ENCODE data around the gene RASAL2.
A peak's percentile ranks its signal among the peaks of the same experiment; 100 is the strongest.
"Not testable (repeated sequence)": the region's sequence is repeated elsewhere in the genome, so short reads cannot be mapped to it uniquely, and the experiment has no call there.

Gene RASAL2

GRCh38 chr1:178367151-178367550 lies 273.2 kb downstream of the RASAL2 start:
- Histone ChIP-seq H3K4me1 (ENCODE audit: insufficient read depth, low read length) (peaks cover 15% of the 10 kb centered on the region), H3K9ac (ENCODE audit: low read depth, low read length) (no peak overlapping the region), H3K9me3 (ENCODE audit: insufficient read depth, low read depth, low read length) (no peaks in the 10 kb centered on the region), H3K36me3 (ENCODE audit: insufficient read depth, low read length) (no peaks in the 10 kb centered on the region), H3K27me3 (ENCODE audit: insufficient read depth, low read length) (no peaks in the 10 kb centered on the region), H3K4me3 (ENCODE audit: low read length) (no peak overlapping the region), H3K27ac (ENCODE audit: low read depth, low read length) (no peak overlapping the region)

DNA sequence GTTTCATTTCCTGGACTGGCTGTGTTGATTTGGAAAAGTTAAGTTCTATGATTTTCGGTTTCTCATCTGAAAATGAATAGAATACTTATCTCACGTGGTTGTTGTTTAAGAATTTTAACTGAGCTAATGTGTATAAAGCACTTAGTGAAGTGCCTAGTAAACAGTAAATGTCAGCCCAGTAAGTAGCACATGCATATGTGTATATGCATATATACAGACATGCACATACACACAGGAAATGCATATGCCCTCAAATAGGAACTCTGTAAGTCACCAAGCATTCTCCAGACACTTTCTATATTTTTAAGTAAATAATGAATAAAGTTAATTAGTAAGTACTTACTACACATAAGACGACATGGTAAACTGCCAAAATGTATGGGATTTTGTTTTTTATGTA lies 274.3 kb downstream of the RASAL2 start:
- H3K9me3 ChIP-seq (ENCODE audit: insufficient read depth, low read depth, low read length), result no peaks in the 10 kb centered on the region
- no peak overlapping the region for H3K9ac ChIP-seq (ENCODE audit: low read depth, low read length)
- no peaks in the 10 kb centered on the region for H3K36me3 ChIP-seq (ENCODE audit: insufficient read depth, low read length)
- H3K4me1 ChIP-seq (ENCODE audit: insufficient read depth, low read length), result peaks cover 23% of the 10 kb centered on the region
- no peak overlapping the region for H3K4me3 ChIP-seq (ENCODE audit: low read length)
- WGBS, result 99% methylated on average over 2 of the region's 3 CpGs
- no peak overlapping the region for H3K27ac ChIP-seq (ENCODE audit: low read depth, low read length)
- no peaks in the 10 kb centered on the region for H3K27me3 ChIP-seq (ENCODE audit: insufficient read depth, low read length)

DNA sequence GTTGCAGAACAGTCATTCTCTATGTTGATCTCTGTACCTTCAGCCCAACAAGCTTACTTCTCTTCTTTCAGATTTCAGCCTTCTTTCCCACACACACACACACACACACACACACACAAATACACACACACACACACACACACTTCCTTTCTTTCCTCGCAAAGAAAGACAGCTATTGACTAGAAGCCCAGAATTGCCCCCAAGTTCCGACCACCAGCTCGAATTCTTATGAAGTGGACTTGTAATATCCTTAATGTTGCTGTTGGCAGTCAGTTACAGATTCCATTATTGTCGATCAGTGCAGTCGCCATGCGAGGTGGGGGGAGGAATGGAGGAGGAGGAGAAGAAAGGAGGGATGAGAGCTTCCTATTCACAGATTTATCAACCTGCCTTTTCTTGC lies 277.3 kb downstream of the RASAL2 start:
- 31% methylated on average over 6 of the region's 6 CpGs for whole genome bisulfite sequencing
- Histone ChIP-seq H3K9me3 (ENCODE audit: insufficient read depth, low read depth, low read length) (no peaks in the 10 kb centered on the region), H3K9ac (ENCODE audit: low read depth, low read length) (no peak overlapping the region), H3K36me3 (ENCODE audit: insufficient read depth, low read length) (no peaks in the 10 kb centered on the region), H3K27ac (ENCODE audit: low read depth, low read length) (no peak overlapping the region), H3K4me1 (ENCODE audit: insufficient read depth, low read length) (peaks cover 50% of the 10 kb centered on the region), H3K27me3 (ENCODE audit: insufficient read depth, low read length) (no peaks in the 10 kb centered on the region), H3K4me3 (ENCODE audit: low read length) (peak overlapping the region; percentile 39; the same call in 1 of the 2 replicates)

GRCh38 chr1:178371933-178372388 lies 278.1 kb downstream of the RASAL2 start:
- H3K4me1 ChIP-seq (ENCODE audit: insufficient read depth, low read length), result peaks cover 50% of the 10 kb centered on the region
- peak overlapping the region; percentile 39; the same call in 1 of the 2 replicates for H3K4me3 ChIP-seq (ENCODE audit: low read length)
- H3K27me3 ChIP-seq (ENCODE audit: insufficient read depth, low read length), result no peaks in the 10 kb centered on the region
- 0% methylated on average over 1 of the region's 4 CpGs for WGBS
- no peaks in the 10 kb centered on the region for H3K36me3 ChIP-seq (ENCODE audit: insufficient read depth, low read length)
- no peaks in the 10 kb centered on the region for H3K9me3 ChIP-seq (ENCODE audit: insufficient read depth, low read depth, low read length)
- no peak overlapping the region for H3K27ac ChIP-seq (ENCODE audit: low read depth, low read length)
- no peak overlapping the region for H3K9ac ChIP-seq (ENCODE audit: low read depth, low read length)

GRCh38 chr1:178374016-178374415 lies 280.1 kb downstream of the RASAL2 start:
- H3K27ac ChIP-seq (ENCODE audit: low read depth, low read length), result no peak overlapping the region
- no peaks in the 10 kb centered on the region for H3K27me3 ChIP-seq (ENCODE audit: insufficient read depth, low read length)
- H3K4me1 ChIP-seq (ENCODE audit: insufficient read depth, low read length), result peaks cover 50% of the 10 kb centered on the region
- no peak overlapping the region for H3K4me3 ChIP-seq (ENCODE audit: low read length)
- 77% methylated on average over 1 of the region's 1 CpG for WGBS
- H3K9ac ChIP-seq (ENCODE audit: low read depth, low read length), result no peak overlapping the region
- H3K36me3 ChIP-seq (ENCODE audit: insufficient read depth, low read length), result no peaks in the 10 kb centered on the region
- no peaks in the 10 kb centered on the region for H3K9me3 ChIP-seq (ENCODE audit: insufficient read depth, low read depth, low read length)

- no peaks in the 10 kb centered on the region for H3K27me3 ChIP-seq (ENCODE audit: insufficient read depth, low read length)
- no peak overlapping the region for H3K27ac ChIP-seq (ENCODE audit: low read depth, low read length)
- no peaks in the 10 kb centered on the region for H3K36me3 ChIP-seq (ENCODE audit: insufficient read depth, low read length)
- no peak overlapping the region for H3K4me3 ChIP-seq (ENCODE audit: low read length)
- 69% methylated on average over 2 of the region's 2 CpGs for WGBS
- H3K9ac ChIP-seq (ENCODE audit: low read depth, low read length), result no peak overlapping the region
- peaks cover 45% of the 10 kb centered on the region for H3K4me1 ChIP-seq (ENCODE audit: insufficient read depth, low read length)
- H3K9me3 ChIP-seq (ENCODE audit: insufficient read depth, low read depth, low read length), result no peaks in the 10 kb centered on the region
Measured at GRCh38 chr1:178376008-178376407, 282.1 kb downstream of the RASAL2 start.

DNA sequence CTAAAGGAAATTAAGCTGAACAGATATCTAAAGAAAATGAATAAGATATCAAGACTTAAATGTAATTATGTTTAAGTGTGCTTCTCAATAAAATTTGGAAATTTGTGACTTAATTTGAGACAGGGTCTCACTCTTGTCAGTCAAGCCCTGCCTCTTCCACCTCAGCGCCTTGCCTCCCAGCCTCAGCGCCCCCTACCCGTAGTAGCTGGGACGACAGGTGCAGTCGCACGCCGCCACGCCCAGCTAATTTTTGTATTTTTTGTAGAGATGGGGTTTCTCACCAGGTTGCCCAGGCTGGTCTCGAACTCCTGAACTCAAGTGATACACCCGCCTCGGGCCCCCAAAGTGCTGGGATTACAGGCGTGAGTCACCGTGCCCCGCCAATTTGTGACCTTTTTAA lies 285.9 kb downstream of the RASAL2 start:
- WGBS, result 61% methylated on average over 14 of the region's 14 CpGs
- no peaks in the 10 kb centered on the region for H3K36me3 ChIP-seq (ENCODE audit: insufficient read depth, low read length)
- no peaks in the 10 kb centered on the region for H3K27me3 ChIP-seq (ENCODE audit: insufficient read depth, low read length)
- H3K4me1 ChIP-seq (ENCODE audit: insufficient read depth, low read length), result peaks cover 11% of the 10 kb centered on the region
- no peaks in the 10 kb centered on the region for H3K9me3 ChIP-seq (ENCODE audit: insufficient read depth, low read depth, low read length)
- no peak overlapping the region for H3K4me3 ChIP-seq (ENCODE audit: low read length)
- no peak overlapping the region for H3K9ac ChIP-seq (ENCODE audit: low read depth, low read length)
- no peak overlapping the region for H3K27ac ChIP-seq (ENCODE audit: low read depth, low read length)

- no peaks in the 10 kb centered on the region for H3K27me3 ChIP-seq (ENCODE audit: insufficient read depth, low read length)
Measured at GRCh38 chr1:178382372-178382771, 288.5 kb downstream of the RASAL2 start.

DNA sequence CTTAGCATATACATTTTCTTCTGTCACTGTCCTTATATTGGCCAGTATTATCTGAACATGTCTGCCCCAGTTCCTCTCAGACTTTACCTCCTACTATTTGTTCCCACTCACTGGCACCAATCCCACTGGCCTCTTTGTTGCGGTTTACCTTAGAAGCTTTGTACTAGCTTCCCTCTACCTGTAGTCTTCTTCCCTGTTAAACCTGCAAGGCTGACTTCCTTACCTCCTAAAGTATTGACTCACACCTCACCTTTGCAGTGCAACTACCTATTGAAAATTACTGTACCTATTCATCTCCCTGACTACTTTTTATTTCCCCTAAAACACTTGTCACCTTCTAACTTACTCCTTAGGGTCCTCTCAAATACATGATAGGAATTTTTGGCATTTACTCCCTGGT lies 291.8 kb downstream of the RASAL2 start:
- no peaks in the 10 kb centered on the region for H3K36me3 ChIP-seq (ENCODE audit: insufficient read depth, low read length)
- H3K27me3 ChIP-seq (ENCODE audit: insufficient read depth, low read length), result no peaks in the 10 kb centered on the region
- H3K27ac ChIP-seq (ENCODE audit: low read depth, low read length), result no peak overlapping the region
- WGBS, result 92% methylated on average over 1 of the region's 1 CpG
- H3K4me1 ChIP-seq (ENCODE audit: insufficient read depth, low read length), result peaks cover 6% of the 10 kb centered on the region
- H3K9ac ChIP-seq (ENCODE audit: low read depth, low read length), result no peak overlapping the region
- no peak overlapping the region for H3K4me3 ChIP-seq (ENCODE audit: low read length)
- no peaks in the 10 kb centered on the region for H3K9me3 ChIP-seq (ENCODE audit: insufficient read depth, low read depth, low read length)

More at GRCh38 chr1:178382372-178382771, 288.5 kb downstream of the RASAL2 start:
- Histone ChIP-seq H3K36me3 (ENCODE audit: insufficient read depth, low read length) (no peaks in the 10 kb centered on the region), H3K9me3 (ENCODE audit: insufficient read depth, low read depth, low read length) (no peaks in the 10 kb centered on the region), H3K27ac (ENCODE audit: low read depth, low read length) (no peak overlapping the region), H3K4me3 (ENCODE audit: low read length) (no peak overlapping the region), H3K4me1 (ENCODE audit: insufficient read depth, low read length) (no peaks in the 10 kb centered on the region; the same call in 1 of the 2 replicates), H3K9ac (ENCODE audit: low read depth, low read length) (no peak overlapping the region)
- WGBS, result 100% methylated on average over 1 of the region's 1 CpG

- no peak overlapping the region for H3K4me3 ChIP-seq (ENCODE audit: low read length)
- no peak overlapping the region for H3K9ac ChIP-seq (ENCODE audit: low read depth, low read length)
- H3K9me3 ChIP-seq (ENCODE audit: insufficient read depth, low read depth, low read length), result no peaks in the 10 kb centered on the region
- H3K36me3 ChIP-seq (ENCODE audit: insufficient read depth, low read length), result no peaks in the 10 kb centered on the region
- H3K27ac ChIP-seq (ENCODE audit: low read depth, low read length), result no peak overlapping the region
- WGBS, result 75% methylated on average over 6 of the region's 6 CpGs
- H3K27me3 ChIP-seq (ENCODE audit: insufficient read depth, low read length), result no peaks in the 10 kb centered on the region
- peaks cover 6% of the 10 kb centered on the region; the same call in 1 of the 2 replicates for H3K4me1 ChIP-seq (ENCODE audit: insufficient read depth, low read length)
Measured at GRCh38 chr1:178388418-178389145, 294.7 kb downstream of the RASAL2 start.

- H3K4me3 ChIP-seq (ENCODE audit: low read length), result no peak overlapping the region
- H3K27me3 ChIP-seq (ENCODE audit: insufficient read depth, low read length), result no peaks in the 10 kb centered on the region
- H3K9ac ChIP-seq (ENCODE audit: low read depth, low read length), result no peak overlapping the region
- no peaks in the 10 kb centered on the region for H3K36me3 ChIP-seq (ENCODE audit: insufficient read depth, low read length)
- no peak overlapping the region for H3K27ac ChIP-seq (ENCODE audit: low read depth, low read length)
- peaks cover 6% of the 10 kb centered on the region; the same call in 1 of the 2 replicates for H3K4me1 ChIP-seq (ENCODE audit: insufficient read depth, low read length)
- no peaks in the 10 kb centered on the region for H3K9me3 ChIP-seq (ENCODE audit: insufficient read depth, low read depth, low read length)
Measured at GRCh38 chr1:178389441-178389840, 295.5 kb downstream of the RASAL2 start.

DNA sequence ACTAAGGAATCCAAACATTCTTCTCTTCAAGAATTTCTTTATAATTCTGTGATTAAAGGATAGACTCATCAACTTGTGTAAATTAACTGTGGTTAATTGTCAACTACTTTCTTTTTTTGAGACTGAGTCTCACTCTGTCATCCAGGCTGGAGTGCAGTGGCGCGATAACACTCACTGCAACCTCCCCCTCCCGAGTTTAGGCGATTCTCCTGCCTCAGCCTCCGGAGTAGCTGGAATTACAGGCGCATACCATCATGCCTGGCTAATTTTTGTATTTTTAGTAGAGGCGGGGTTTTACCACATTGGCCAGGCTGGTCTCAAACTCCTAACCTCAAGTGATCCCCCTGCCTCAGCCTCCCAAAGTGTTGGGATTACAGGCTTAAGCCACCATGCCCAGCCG lies 296.4 kb downstream of the RASAL2 start:
- WGBS, result 95% methylated on average over 7 of the region's 8 CpGs
- not testable (repeated sequence) for H3K27me3 ChIP-seq (ENCODE audit: insufficient read depth, low read length); H3K27ac ChIP-seq (ENCODE audit: low read depth, low read length); H3K9me3 ChIP-seq (ENCODE audit: insufficient read depth, low read depth, low read length); H3K9ac ChIP-seq (ENCODE audit: low read depth, low read length); H3K36me3 ChIP-seq (ENCODE audit: insufficient read depth, low read length); H3K4me1 ChIP-seq (ENCODE audit: insufficient read depth, low read length); H3K4me3 ChIP-seq (ENCODE audit: low read length)
